H9 (cell line): ENCODE data around the gene LRRC23. TPM values are rescaled to one million over a fixed set of nuclear protein-coding genes. Genes with fewer than 3 reads are reported as not detected.

Experiments used
- DNase-seq: peaks from one replicate; pipeline ENCODE4 v3.0.0-alpha.2; 2017
- H2AFZ ChIP-seq: one replicate; pipeline ENCODE4 v1.6.1; 2013; ENCODE audit warnings: mild to moderate bottlenecking, low read length, control low read depth, moderate library complexity
- H2AK5ac ChIP-seq: 2 replicates; pipeline ENCODE4 v1.6.1; 2013; ENCODE audit warnings: low read length, control low read depth, mixed read lengths; ENCODE audit not compliant: insufficient read length
- H2BK120ac ChIP-seq: one replicate; pipeline ENCODE4 v1.6.1; 2013; ENCODE audit warnings: low read depth, mild to moderate bottlenecking, low read length, control low read depth, inconsistent platforms; ENCODE audit not compliant: poor library complexity, severe bottlenecking
- H2BK12ac ChIP-seq: 2 replicates; pipeline ENCODE4 v1.6.1; 2013; ENCODE audit warnings: low read length, control low read depth, mixed read lengths, low read depth; ENCODE audit not compliant: insufficient read length
- H2BK15ac ChIP-seq: 2 replicates; pipeline ENCODE4 v1.6.1; 2013; ENCODE audit warnings: low read depth, low read length, control low read depth
- H2BK20ac ChIP-seq: one replicate; pipeline ENCODE4 v1.6.1; 2013; ENCODE audit warnings: low read depth, mild to moderate bottlenecking, low read length, control low read depth, inconsistent platforms; ENCODE audit not compliant: poor library complexity, severe bottlenecking
- H2BK5ac ChIP-seq: 2 replicates; pipeline ENCODE4 v1.6.1; 2013; ENCODE audit warnings: low read length, control low read depth, mixed read lengths; ENCODE audit not compliant: insufficient read length
- H3K14ac ChIP-seq: 2 replicates; pipeline ENCODE4 v1.6.1; 2013; ENCODE audit warnings: low read length, control low read depth; ENCODE audit not compliant: insufficient read depth
- H3K18ac ChIP-seq: 2 replicates; pipeline ENCODE4 v1.6.1; 2013; ENCODE audit warnings: low read depth, mild to moderate bottlenecking, mixed read lengths, low read length, control low read depth; ENCODE audit not compliant: insufficient read length
- H3K23ac ChIP-seq: 2 replicates; pipeline ENCODE4 v1.6.1; 2013; ENCODE audit warnings: low read length, control low read depth, mixed read lengths, low read depth; ENCODE audit not compliant: insufficient read length
- H3K23me2 ChIP-seq: 2 replicates; pipeline ENCODE4 v1.6.1; 2013; ENCODE audit warnings: low read depth, mild to moderate bottlenecking, mixed read lengths, low read length, control low read depth; ENCODE audit not compliant: insufficient read length, poor library complexity, severe bottlenecking
- H3K27ac ChIP-seq: 2 replicates; pipeline ENCODE4 v1.5.1; 2013; ENCODE audit warnings: low read length, control low read depth, mixed read lengths, low read depth; ENCODE audit not compliant: insufficient read length
- H3K27me3 ChIP-seq: 2 replicates; pipeline ENCODE4 v1.6.1; 2013; ENCODE audit warnings: low read length, control low read depth, inconsistent platforms; ENCODE audit not compliant: insufficient read depth
- H3K4ac ChIP-seq: 2 replicates; pipeline ENCODE4 v1.6.1; 2013; ENCODE audit warnings: low read depth, mild to moderate bottlenecking, control low read depth, inconsistent platforms, low read length, moderate library complexity
- H3K4me1 ChIP-seq: 2 replicates; pipeline ENCODE4 v1.6.1; 2013; ENCODE audit warnings: low read length, control low read depth, inconsistent platforms; ENCODE audit not compliant: insufficient read depth
- H3K4me2 ChIP-seq: 2 replicates; pipeline ENCODE4 v1.6.1; 2013; ENCODE audit warnings: low read length, control low read depth, mixed read lengths; ENCODE audit not compliant: insufficient read length, insufficient read depth
- H3K56ac ChIP-seq: 2 replicates; pipeline ENCODE4 v1.6.1; 2013; ENCODE audit warnings: low read depth, mild to moderate bottlenecking, mixed read lengths, low read length, control low read depth; ENCODE audit not compliant: insufficient read length
- H3K79me1 ChIP-seq: 2 replicates; pipeline ENCODE4 v1.6.1; 2013; ENCODE audit warnings: low read depth, mild to moderate bottlenecking, moderate library complexity, low read length, control low read depth, inconsistent platforms; ENCODE audit not compliant: insufficient read depth, poor library complexity, severe bottlenecking
- H3K79me2 ChIP-seq: 2 replicates; pipeline ENCODE4 v1.6.1; 2013; ENCODE audit warnings: low read length, control low read depth, inconsistent platforms; ENCODE audit not compliant: insufficient read depth
- H3K9ac ChIP-seq: 2 replicates; pipeline ENCODE4 v1.6.1; 2013; ENCODE audit warnings: low read length, control low read depth, mixed read lengths; ENCODE audit not compliant: insufficient read length; ENCODE audit errors: extremely low read depth
- H3K9me3 ChIP-seq: one replicate; pipeline ENCODE4 v1.6.1; 2013; ENCODE audit warnings: low read depth, low read length, inconsistent platforms; ENCODE audit not compliant: control insufficient read depth
- H3T11ph ChIP-seq: one replicate; pipeline ENCODE4 v1.6.1; 2013; ENCODE audit warnings: mild to moderate bottlenecking, low read length, control low read depth, inconsistent platforms
- H4K20me1 ChIP-seq: one replicate; pipeline ENCODE4 v1.6.1; 2013; ENCODE audit not compliant: control insufficient read depth, insufficient read length, insufficient read depth
- H4K5ac ChIP-seq: 2 replicates; pipeline ENCODE4 v1.6.1; 2013; ENCODE audit warnings: low read depth, mild to moderate bottlenecking, mixed read lengths, low read length, control low read depth; ENCODE audit not compliant: insufficient read length
- H4K8ac ChIP-seq: replicated peaks from 2 replicates; pipeline ENCODE4 v1.6.1; 2013; ENCODE audit warnings: low read length, control low read depth, mixed read lengths, low read depth; ENCODE audit not compliant: insufficient read length
- H4K91ac ChIP-seq: 2 replicates; pipeline ENCODE4 v1.6.1; 2013; ENCODE audit warnings: low read depth, mild to moderate bottlenecking, moderate library complexity, mixed read lengths, low read length, control low read depth; ENCODE audit not compliant: insufficient read length
- H3K27ac Mint-ChIP-seq, 3 experiments: 2 replicates in 2 of 3; 3 replicates in 1 of 3; pipeline ENCODE4 v1.8.0; 2020 to 2021; ENCODE audit warnings: mixed read lengths in 3 of 3, mild to moderate bottlenecking in 1 of 3, moderate library complexity in 1 of 3
- H3K27me3 Mint-ChIP-seq: 2 replicates; pipeline ENCODE4 v1.8.0; 2021; ENCODE audit warnings: low read depth, mild to moderate bottlenecking, moderate library complexity, mixed read lengths
- H3K36me3 Mint-ChIP-seq, 3 experiments: 2 replicates in 2 of 3; 3 replicates in 1 of 3; pipeline ENCODE4 v1.8.0; 2020 to 2021; ENCODE audit warnings: low read depth in 3 of 3, mixed read lengths in 3 of 3; ENCODE audit not compliant: insufficient read depth in 1 of 3
- H3K4me1 Mint-ChIP-seq, 2 experiments: 2 replicates each; pipeline ENCODE4 v1.8.0; 2020; ENCODE audit warnings: mixed read lengths in 2 of 2
- H3K4me3 Mint-ChIP-seq, 2 experiments: 2 replicates in 1 of 2; 3 replicates in 1 of 2; pipeline ENCODE4 v1.8.0; 2020 to 2021; ENCODE audit warnings: mild to moderate bottlenecking in 2 of 2, mixed read lengths in 2 of 2, moderate library complexity in 1 of 2
- H3K9me3 Mint-ChIP-seq, 2 experiments: 2 replicates in 1 of 2; 3 replicates in 1 of 2; pipeline ENCODE4 v1.8.0; 2020; ENCODE audit warnings: mild to moderate bottlenecking in 2 of 2, mixed read lengths in 2 of 2, moderate library complexity in 1 of 2
- WGBS: extraction: QIAGEN DNeasy Blood & Tissue Kit; methylation state at CpG from one replicate; pipeline ENCODE4 v1.1.7; 2013; ENCODE audit warnings: missing lambda C conversion rate, low lambda C conversion rate, mixed read lengths; ENCODE audit not compliant: insufficient read length; ENCODE audit errors: extremely low coverage; 5-methylcytosine and 5-hydroxymethylcytosine counted together
- total RNA-seq: library from RNA; stranded (reverse); gene quantifications from 2 replicates; pipeline ENCODE4 v1.2.1, GENCODE V29; 2021
- TF ChIP-seq, protein P1 (sequence below): fragments of 200-600 bp; sonication (generic); conservative IDR thresholded peaks from 3 replicates; pipeline ENCODE4 v1.8.0; 2021; ENCODE audit warnings: antibody characterized with exemption, mild to moderate bottlenecking

LRRC23 gene
- total RNA-seq, 1 experiment from 2014 or later: 2.1 TPM

DNA sequence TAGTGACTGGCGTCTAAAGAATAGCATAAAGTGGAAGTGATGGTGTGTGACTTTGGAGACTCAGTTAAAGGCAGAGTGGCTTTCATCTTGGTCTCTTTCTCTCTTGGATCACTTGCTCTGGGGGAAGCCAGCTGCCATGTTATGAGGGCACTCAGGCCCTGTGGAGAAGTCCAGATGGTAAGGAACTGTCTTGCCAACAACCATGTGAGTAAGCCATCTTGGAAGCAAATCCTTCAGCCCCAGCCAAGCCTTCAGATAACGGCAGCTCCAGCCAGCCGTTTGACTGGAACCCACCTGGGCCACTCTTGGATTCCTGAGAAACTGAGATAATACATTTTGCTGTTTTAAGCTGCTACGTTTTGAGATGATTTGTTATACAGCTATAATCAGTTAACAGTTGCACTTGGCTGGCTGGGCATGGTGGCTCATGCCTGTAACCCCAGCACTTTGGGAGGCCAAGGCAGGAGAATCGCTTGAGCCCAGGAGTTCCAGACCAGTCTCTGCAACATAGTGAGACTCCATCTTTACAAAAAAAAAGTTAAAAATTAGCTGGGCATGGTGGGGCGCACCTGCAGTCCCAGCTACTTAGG, 7.7 kb upstream of the LRRC23 start:
- Histone ChIP-seq H2AK5ac (no peak overlapping the region), H4K91ac (no peak overlapping the region), H3K23ac (no peak overlapping the region), H3K4me1 (peaks cover 2% of the 10 kb centered on the region; the same call in 1 of the 2 replicates), H3K9ac (no peak overlapping the region), H3T11ph (no peak overlapping the region), H3K79me1 (no peaks in the 10 kb centered on the region), H4K20me1 (peaks cover 2% of the 10 kb centered on the region), H2BK15ac (0 out of 2 replicates have a peak overlapping the region, but pooled peaks have one; percentile 37), H3K27me3 (no peaks in the 10 kb centered on the region), H3K56ac (no peak overlapping the region), H3K4ac (no peak overlapping the region), H3K27ac (no peak overlapping the region), H3K9me3 (no peaks in the 10 kb centered on the region), H4K8ac (no peak overlapping the region), H4K5ac (no peak overlapping the region), H3K79me2 (no peaks in the 10 kb centered on the region), H2AFZ (no peak overlapping the region), H2BK120ac (no peak overlapping the region), H2BK20ac (no peak overlapping the region), H3K4me2 (no peak overlapping the region), H3K14ac (no peak overlapping the region), H2BK12ac (no peak overlapping the region), H3K18ac (no peak overlapping the region), H2BK5ac (no peak overlapping the region), H3K23me2 (no peaks in the 10 kb centered on the region)
- WGBS: no CpG with 5 or more reads among the region's 6 CpGs
- no peak overlapping the region for H3K27ac Mint-ChIP-seq
- no peak overlapping the region for H3K4me3 Mint-ChIP-seq
- H3K27me3 Mint-ChIP-seq: no peaks in the 10 kb centered on the region; the same call in 1 of the 2 replicates
- H3K9me3 Mint-ChIP-seq: no peaks in the 10 kb centered on the region
- peaks cover 0 to 2% (median 0%) of the 10 kb centered on the region in 3 experiments; a peak in 1 of 7 replicates for H3K36me3 Mint-ChIP-seq
- DNase-seq: no peak
- TF ChIP-seq, protein P1, sequence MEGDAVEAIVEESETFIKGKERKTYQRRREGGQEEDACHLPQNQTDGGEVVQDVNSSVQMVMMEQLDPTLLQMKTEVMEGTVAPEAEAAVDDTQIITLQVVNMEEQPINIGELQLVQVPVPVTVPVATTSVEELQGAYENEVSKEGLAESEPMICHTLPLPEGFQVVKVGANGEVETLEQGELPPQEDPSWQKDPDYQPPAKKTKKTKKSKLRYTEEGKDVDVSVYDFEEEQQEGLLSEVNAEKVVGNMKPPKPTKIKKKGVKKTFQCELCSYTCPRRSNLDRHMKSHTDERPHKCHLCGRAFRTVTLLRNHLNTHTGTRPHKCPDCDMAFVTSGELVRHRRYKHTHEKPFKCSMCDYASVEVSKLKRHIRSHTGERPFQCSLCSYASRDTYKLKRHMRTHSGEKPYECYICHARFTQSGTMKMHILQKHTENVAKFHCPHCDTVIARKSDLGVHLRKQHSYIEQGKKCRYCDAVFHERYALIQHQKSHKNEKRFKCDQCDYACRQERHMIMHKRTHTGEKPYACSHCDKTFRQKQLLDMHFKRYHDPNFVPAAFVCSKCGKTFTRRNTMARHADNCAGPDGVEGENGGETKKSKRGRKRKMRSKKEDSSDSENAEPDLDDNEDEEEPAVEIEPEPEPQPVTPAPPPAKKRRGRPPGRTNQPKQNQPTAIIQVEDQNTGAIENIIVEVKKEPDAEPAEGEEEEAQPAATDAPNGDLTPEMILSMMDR: no peak
- H3K4me1 Mint-ChIP-seq: peaks cover 0 to 6% of the 10 kb centered on the region in 2 experiments; a peak in 1 of 4 replicates
